Measurements from ENCODE around the gene LRRC37A2.
"Not testable (repeated sequence)": the region's sequence is repeated elsewhere in the genome, so short reads cannot be mapped to it uniquely, and the experiment has no call there.

LRRC37A2 gene

GRCh38 chr17:46600767-46601166, 88.5 kb downstream of the LRRC37A2 start:
- DNase-seq = not testable (repeated sequence)

- not testable (repeated sequence) for DNase-seq
Observed at GRCh38 chr17:46603125-46603524, 90.9 kb downstream of the LRRC37A2 start.

Data from GF-D8 (cell line).